Measurements from ENCODE around the gene CGN. TPM values are rescaled to one million over a fixed set of nuclear protein-coding genes. Genes with fewer than 3 reads are reported as not detected.

Gene CGN
- total and polyA plus RNA-seq, 2 donors (not counting 3 experiments of a cell fraction or from before 2014, with no cell fraction given): 0.32 to 0.73 TPM

DNA sequence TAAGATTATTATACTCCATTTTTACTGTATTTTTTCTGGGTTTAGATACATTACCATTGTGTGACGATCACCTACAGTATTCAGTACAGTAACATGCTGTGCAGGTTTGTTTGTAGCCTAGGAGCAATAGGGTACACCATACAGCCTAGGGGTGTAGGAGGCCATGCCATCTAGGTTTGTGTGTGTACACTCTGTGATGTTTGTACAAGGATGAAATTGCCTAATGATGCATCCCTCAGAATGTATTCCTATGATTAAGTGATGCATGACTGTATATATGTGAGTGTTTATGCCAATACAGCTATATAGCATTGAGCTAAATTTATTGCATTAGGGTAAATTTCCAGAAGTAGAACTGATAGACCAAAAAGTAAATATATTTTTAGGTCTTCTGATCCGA, 52.2 kb downstream of the CGN start:
- H3K4me1 ChIP-seq (ENCODE audit: control insufficient read depth, extremely low read depth, insufficient read depth, low read length): no peaks in the 10 kb centered on the region
- no peaks in the 10 kb centered on the region for H3K27me3 ChIP-seq (ENCODE audit: control insufficient read depth in 2 of 2, insufficient read depth in 2 of 2, low read length in 2 of 2)
- H3K79me2 ChIP-seq (ENCODE audit: control insufficient read depth, insufficient read depth, low read length): no peaks in the 10 kb centered on the region
- H2AFZ ChIP-seq (ENCODE audit: low read depth, low read length): no peak overlapping the region
- no peak overlapping the region for H3K9ac ChIP-seq (replicated peaks; ENCODE audit: extremely low read depth, insufficient read depth, low read length)
- no peak overlapping the region for H3K4me3 ChIP-seq (replicated peaks in 1 of 3; ENCODE audit: insufficient read depth in 1 of 3, low read depth in 1 of 3, low read length in 3 of 3)
- DNase-seq (ENCODE audit: low read depth, low spot score) (no peak), FAIRE-seq (no peak)
- ChIA-PET POLR2A (no interaction called here), CTCF (no interaction called here)
- intact Hi-C loops (cut with micrococcal nuclease) (no loop called here), dilution Hi-C loops (cut with MboI; ENCODE audit: extremely low pct_ligation_motif_present, low sequenced_read_pairs) (no loop called here)
- TF ChIP-seq FOS (IDR thresholded peaks at IDR 0.05; ENCODE audit: borderline replicate concordance, insufficient read depth, low read length) (no peak), EZH2 (IDR thresholded peaks at IDR 0.05; ENCODE audit: borderline replicate concordance, low read depth, low read length, severe bottlenecking) (no peak), POLR2AphosphoS5 (IDR thresholded peaks at IDR 0.05; ENCODE audit: insufficient read depth, low read depth, low read length) (no peak), GATA2 (IDR thresholded peaks at IDR 0.05; ENCODE audit: insufficient read depth, insufficient read length, low read depth, low read length) (no peak)
- H3K9me3 ChIP-seq (replicated peaks; ENCODE audit: control insufficient read depth, insufficient read depth, low read length): no peaks in the 10 kb centered on the region
- no peaks in the 10 kb centered on the region for H3K36me3 ChIP-seq (ENCODE audit: control insufficient read depth in 2 of 2, extremely low read depth in 1 of 2, insufficient read depth in 2 of 2, low read length in 2 of 2)
- H3K9me1 ChIP-seq (replicated peaks; ENCODE audit: control insufficient read depth, extremely low read depth, insufficient read depth, low read length): no peaks in the 10 kb centered on the region
- H4K20me1 ChIP-seq (replicated peaks; ENCODE audit: control insufficient read depth, extremely low read depth, insufficient read depth, low read length): no peaks in the 10 kb centered on the region
- BruUV-seq (replicated peaks): no TSS peak
- no peak overlapping the region for H3K27ac ChIP-seq (ENCODE audit: insufficient read depth, low read depth, low read length)
- H3K4me2 ChIP-seq (ENCODE audit: insufficient read depth, low read length): no peak overlapping the region

DNA sequence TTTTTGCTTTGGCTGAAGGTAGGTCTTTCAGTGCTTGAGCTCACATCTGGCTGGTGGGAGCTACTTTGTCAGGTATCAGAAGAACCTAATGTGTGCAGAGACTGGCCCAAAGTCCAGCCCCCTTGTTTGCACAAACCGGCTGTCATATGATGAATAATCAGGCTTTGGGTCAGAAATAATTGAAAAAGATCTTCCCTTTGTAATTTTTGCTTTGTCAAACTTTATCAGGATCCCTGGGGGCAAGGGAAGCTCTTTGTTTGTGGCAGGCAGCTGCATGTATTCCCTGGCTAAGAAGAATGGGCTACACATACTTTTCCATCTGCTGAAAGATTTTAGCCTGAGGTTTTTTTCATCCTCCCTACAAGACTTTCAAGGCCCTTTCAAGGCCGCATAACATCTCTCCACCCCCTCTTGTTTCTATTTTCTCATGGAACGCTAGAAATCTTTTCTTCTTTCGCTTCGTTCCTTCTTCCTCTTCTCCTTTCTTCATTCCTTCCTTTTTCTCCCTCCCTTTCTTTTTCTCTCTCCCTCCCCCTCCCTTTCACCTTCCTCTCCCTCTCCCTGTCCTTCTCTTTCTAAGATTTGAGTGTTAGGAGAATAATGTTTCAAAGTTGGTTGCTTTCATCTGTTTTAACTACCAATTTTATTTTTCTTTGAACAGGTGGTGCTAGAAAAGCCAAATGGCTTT, 54.5 kb downstream of the CGN start:
- no TSS peak for BruUV-seq (replicated peaks)
- TF ChIP-seq, protein P1, sequence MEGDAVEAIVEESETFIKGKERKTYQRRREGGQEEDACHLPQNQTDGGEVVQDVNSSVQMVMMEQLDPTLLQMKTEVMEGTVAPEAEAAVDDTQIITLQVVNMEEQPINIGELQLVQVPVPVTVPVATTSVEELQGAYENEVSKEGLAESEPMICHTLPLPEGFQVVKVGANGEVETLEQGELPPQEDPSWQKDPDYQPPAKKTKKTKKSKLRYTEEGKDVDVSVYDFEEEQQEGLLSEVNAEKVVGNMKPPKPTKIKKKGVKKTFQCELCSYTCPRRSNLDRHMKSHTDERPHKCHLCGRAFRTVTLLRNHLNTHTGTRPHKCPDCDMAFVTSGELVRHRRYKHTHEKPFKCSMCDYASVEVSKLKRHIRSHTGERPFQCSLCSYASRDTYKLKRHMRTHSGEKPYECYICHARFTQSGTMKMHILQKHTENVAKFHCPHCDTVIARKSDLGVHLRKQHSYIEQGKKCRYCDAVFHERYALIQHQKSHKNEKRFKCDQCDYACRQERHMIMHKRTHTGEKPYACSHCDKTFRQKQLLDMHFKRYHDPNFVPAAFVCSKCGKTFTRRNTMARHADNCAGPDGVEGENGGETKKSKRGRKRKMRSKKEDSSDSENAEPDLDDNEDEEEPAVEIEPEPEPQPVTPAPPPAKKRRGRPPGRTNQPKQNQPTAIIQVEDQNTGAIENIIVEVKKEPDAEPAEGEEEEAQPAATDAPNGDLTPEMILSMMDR (IDR thresholded peaks at IDR 0.05; ENCODE audit: extremely low read depth in 1 of 2, insufficient read depth in 1 of 2, low read depth in 1 of 2, low read length in 2 of 2): no peak
- TF ChIP-seq POLR2AphosphoS5 (IDR thresholded peaks at IDR 0.05; ENCODE audit: insufficient read depth, low read depth, low read length) (no peak), JUN (IDR thresholded peaks at IDR 0.05; ENCODE audit: borderline replicate concordance, insufficient read depth, insufficient read length, low read depth) (no peak), POLR2A (IDR thresholded peaks at IDR 0.05; ENCODE audit: low read depth, low read length) (no peak), MYC (IDR thresholded peaks at IDR 0.05; ENCODE audit: low read depth, low read length) (no peak), EZH2 (IDR thresholded peaks at IDR 0.05; ENCODE audit: borderline replicate concordance, low read depth, low read length, severe bottlenecking) (no peak), FOS (IDR thresholded peaks at IDR 0.05; ENCODE audit: borderline replicate concordance, insufficient read depth, low read length) (no peak), GATA2 (IDR thresholded peaks at IDR 0.05; ENCODE audit: insufficient read depth, insufficient read length, low read depth, low read length) (no peak)
- TF ChIP-seq, protein P2, sequence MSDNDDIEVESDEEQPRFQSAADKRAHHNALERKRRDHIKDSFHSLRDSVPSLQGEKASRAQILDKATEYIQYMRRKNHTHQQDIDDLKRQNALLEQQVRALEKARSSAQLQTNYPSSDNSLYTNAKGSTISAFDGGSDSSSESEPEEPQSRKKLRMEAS (IDR thresholded peaks at IDR 0.05; ENCODE audit: insufficient read depth, insufficient read length): no peak
- POLR2A ChIA-PET: no interaction called here

More for the DNA sequence above, 54.5 kb downstream of the CGN start:
- CTCF ChIA-PET: interaction anchor here (1.5 kb wide), 2 partner anchors 22 to 30 kb away, joined by 3 read pairs; no protein-coding TSS in a partner anchor
- Histone ChIP-seq H3K9me1 (replicated peaks; ENCODE audit: control insufficient read depth, extremely low read depth, insufficient read depth, low read length) (no peaks in the 10 kb centered on the region), H3K4me1 (ENCODE audit: control insufficient read depth, extremely low read depth, insufficient read depth, low read length) (no peaks in the 10 kb centered on the region), H3K27me3 (ENCODE audit: control insufficient read depth in 2 of 2, insufficient read depth in 2 of 2, low read length in 2 of 2) (no peaks in the 10 kb centered on the region), H3K9ac (replicated peaks; ENCODE audit: extremely low read depth, insufficient read depth, low read length) (no peak overlapping the region), H3K27ac (ENCODE audit: insufficient read depth, low read depth, low read length) (no peak overlapping the region), H3K79me2 (ENCODE audit: control insufficient read depth, insufficient read depth, low read length) (no peaks in the 10 kb centered on the region), H3K9me3 (replicated peaks; ENCODE audit: control insufficient read depth, insufficient read depth, low read length) (no peaks in the 10 kb centered on the region), H3K36me3 (ENCODE audit: control insufficient read depth in 2 of 2, extremely low read depth in 1 of 2, insufficient read depth in 2 of 2, low read length in 2 of 2) (no peaks in the 10 kb centered on the region), H3K4me3 (replicated peaks in 1 of 3; ENCODE audit: insufficient read depth in 1 of 3, low read depth in 1 of 3, low read length in 3 of 3) (no peak overlapping the region), H4K20me1 (replicated peaks; ENCODE audit: control insufficient read depth, extremely low read depth, insufficient read depth, low read length) (no peaks in the 10 kb centered on the region), H2AFZ (ENCODE audit: low read depth, low read length) (no peak overlapping the region), H3K4me2 (ENCODE audit: insufficient read depth, low read length) (no peak overlapping the region)
- dilution Hi-C loops (cut with MboI; ENCODE audit: extremely low pct_ligation_motif_present, low sequenced_read_pairs) (no loop called here), intact Hi-C loops (cut with micrococcal nuclease) (no loop called here)
- DNase-seq (ENCODE audit: low read depth, low spot score): no peak
- no peak for FAIRE-seq
